Smooth muscle cell of the brain vasculature (primary cell): ENCODE measurements around the gene ZMYND11.

ENCODE experiments used
- DNase-seq: peaks from one replicate; pipeline ENCODE4 v3.0.0-alpha.2; 2012; ENCODE audit warnings: low read depth, low spot score

ZMYND11 gene

DNA sequence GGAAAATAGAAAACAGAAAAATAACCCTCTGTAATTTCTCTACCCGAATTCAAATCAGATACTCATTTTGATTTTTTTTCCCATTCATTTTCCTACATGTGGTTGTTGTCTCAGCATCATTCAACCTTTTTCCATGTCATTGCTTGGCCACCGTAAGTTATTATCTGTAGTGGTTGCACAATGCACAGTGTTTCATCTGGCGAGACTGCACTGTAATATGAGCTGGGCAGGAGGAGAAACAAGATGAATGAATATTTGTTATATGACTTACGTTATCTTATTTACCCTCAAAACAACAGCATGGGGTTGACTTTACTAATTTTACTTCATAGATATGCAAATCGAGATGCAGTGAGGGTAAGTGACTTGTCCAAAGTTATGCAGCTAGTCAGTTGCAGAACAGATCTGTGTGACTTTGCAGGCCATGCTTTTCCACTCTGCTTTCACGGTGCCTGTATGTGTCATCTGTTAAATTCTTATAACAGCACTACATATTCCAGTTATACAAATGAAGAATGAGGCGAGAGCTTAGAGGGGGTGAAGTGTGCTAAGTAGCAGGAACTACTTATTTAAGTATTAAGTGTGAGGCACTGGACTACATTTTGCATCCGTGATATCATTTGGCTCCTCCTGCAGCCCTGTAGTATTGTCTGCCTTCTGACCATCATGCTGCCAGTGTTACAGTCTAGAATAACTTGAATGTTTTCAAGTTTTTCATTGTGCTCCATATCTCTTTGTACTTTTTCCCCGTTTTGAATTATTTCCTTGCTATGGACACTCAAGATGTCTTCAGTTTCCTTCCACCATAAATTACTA, 56.7 kb downstream of the ZMYND11 start:
- DNase-seq, result no peak

DNA sequence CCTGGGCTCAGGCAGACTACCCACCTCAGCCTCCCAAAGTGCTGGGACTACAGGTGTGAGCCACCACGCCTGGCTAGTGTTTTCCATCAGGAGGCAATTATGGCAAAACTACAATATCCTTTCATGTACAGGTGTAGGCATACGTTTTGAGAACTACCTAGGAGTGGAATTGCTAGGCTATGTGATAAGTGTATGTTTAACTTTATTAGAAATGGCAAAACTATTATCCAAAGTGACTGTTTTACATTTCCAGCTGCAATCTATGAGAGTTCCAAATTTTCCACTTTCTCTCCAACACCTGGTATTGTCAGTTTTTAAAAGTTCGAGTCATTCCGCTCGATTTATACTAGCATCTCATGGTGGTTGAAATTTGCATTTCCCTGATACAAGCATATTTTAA, 59.0 kb downstream of the ZMYND11 start:
- DNase-seq, result no peak

DNA sequence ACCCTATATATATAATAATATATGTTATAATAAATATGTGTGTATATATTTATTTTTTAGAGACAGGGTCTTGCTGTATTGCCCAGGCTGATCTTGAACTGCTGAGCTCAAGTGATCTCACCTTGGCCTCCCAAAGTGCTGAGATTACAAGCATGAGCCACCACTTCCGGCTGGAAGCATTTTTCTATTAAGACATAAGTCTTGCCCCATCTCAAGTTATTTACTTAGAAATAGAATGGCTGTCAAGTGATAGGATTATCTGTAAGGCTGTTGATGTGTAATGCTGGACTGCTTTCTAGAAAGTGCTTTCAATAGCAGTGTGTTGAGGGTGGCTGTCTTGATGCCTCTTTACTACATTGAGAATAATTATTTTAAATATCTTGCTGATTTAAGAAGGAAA, 65.2 kb downstream of the ZMYND11 start:
- DNase-seq, result no peak

DNA sequence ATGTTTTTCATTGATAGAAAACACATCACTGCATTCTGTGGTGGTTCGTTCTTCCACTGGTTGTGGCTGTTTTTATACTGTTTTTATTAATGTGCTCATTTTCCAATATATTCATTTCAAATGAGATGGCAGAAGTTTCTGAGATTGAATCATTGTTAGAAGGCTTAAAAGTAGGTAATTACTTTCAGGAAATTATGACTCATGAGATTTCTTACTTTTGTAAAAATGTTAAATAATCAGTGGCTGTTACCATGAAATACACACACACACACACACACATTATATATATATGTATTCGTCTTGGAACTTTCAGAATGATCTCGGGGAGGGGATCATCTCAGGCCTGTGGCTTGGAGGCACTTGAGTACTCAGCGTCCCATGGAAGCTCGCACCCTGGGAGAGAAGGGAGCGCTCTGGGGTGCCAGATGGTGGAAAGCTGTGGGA, 66.1 kb downstream of the ZMYND11 start:
- DNase-seq, result no peak

DNA sequence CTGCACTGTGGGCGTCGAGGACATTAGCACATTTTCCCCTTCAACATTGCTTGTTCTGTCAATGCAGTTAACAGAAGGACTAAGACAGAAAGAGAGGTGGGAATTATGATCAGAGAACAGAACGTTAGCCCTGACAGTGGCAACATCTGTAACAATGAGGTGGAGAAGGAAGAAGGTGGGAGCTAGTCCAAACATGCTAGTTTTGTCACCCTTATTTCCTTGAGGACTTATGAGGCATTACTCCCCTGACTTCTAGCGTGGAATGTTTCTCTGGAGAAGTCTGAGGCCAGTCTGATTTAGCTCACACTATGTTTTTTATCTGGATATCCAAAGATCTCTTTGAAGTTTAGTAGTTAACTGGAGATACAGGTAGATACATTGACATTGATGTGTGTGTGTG, 73.4 kb downstream of the ZMYND11 start:
- no peak for DNase-seq

DNA sequence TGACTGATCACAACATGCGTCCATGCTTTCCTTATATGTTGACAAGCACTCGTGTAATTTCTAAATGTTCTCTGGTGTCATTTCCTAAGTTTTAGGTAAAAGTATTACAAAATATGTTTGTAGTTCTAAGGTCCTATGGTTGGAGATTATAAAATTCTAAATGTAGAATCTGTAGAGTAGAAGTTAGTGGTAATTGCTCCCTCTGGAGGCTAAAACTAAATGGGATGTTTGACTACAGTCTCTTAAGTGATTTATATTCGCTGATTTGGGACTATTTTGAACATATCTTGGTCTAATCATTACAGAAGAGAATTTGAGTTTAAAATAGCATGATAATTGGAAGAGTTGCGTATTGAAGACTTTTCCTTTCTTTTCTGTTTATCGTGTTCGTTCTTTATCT, 74.1 kb downstream of the ZMYND11 start:
- no peak for DNase-seq

DNA sequence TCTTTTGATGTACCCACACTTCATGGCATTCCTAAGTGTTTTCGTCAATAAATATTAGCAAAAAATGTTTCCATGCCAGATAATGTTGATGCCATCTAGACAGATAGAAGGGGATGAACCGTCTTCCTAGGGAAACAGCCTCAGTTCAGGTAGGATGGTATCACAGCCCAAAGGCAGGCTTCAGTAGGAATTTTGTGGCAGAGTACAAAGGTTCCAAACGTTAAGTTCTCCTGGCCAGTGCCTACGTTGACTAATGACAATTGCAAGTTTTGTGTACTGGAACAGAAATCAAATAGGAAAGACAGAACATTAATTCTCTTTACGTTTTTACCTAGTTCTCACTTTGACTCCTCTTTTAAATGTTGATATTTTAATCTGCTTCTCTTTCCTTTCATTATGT, 75.0 kb downstream of the ZMYND11 start:
- DNase-seq, result no peak

DNA sequence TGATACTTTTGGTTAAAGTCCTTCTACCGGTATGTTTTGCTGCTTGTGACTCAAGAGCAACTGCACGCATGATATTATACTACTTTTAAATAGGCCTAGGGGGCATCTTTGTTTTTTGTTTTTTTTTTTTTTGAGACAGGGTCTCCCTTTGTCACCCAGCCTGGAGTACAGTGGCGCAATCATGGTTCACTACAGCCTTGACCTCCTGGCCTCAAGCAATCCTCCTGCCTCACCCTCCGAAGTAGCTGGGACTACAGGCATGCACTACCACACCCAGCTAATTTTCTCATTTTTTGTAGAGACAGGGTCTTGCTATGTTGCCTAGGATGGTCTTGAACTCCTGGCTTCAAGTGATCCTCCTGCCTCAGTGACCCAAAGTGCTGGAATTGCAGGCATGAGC, 80.2 kb downstream of the ZMYND11 start:
- no peak for DNase-seq

DNA sequence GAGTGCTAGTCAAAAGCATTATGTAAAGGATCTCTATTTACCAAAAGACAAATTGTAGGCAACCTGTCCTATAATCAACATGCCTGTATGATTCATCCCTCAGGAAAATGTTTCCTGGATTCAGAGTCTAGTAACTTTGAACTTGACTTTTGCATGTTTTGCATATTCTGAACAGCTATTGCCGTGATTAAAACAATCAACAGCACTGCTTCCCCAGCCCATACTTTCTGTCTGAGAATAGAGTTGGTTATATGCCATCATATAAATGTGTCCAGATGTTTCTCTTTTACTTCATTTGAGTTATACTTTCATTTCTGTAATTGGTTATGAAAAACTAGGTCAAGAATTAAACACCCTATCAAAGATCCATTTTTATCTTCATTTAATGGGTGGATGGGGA, 83.5 kb downstream of the ZMYND11 start:
- no peak for DNase-seq

DNA sequence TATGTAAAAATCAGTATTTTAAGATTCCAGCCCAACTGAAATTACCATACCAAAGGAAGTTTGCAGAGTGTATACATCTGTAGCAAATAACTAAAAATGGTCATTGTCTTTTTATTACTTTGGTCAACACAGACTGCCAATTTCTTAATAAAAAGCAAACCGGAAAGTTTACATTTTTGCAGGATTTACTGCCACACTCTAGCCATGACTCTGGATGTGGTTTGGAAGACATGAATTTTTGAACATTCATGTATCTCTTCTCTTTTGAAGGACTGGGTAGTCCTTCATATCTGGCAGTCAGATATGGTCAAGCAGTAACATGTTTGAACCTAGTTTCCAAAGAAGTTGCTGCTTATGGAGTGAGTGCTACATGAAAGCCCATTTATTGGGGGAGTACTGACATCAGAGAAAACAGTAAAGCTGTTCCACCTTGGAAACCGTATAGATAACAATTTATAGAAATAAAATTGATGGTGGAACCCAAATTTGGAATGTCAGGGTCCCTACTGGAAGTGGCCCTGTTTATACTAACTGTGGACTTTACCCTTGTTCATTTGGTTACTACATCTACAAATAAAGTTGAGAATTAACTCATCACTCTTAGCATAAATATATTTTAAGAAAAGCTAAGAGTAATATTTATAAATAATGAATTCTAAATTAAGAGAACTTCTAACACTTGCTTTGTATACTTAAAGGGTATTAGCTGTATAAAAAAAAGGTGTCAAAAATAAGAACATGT, 84.6 kb downstream of the ZMYND11 start:
- no peak for DNase-seq

DNA sequence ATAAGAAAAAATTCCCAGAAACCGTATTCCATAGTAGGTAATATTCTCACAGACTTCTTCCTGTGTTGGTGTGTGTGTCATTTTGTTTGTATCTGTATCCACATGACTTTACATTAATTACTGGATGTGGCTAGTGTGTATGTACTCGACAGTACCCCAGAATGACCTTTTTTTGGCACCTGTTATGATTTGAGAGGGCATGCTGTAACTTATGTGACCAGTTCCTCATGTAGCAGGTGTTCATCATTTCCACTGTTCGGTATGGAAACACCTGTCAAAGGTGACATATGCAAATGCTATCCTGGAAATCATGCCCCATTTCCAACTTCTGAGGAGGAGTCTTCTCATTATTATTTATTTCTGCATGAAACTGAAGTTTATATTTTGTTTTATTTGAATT, 89.3 kb downstream of the ZMYND11 start:
- no peak for DNase-seq

DNA sequence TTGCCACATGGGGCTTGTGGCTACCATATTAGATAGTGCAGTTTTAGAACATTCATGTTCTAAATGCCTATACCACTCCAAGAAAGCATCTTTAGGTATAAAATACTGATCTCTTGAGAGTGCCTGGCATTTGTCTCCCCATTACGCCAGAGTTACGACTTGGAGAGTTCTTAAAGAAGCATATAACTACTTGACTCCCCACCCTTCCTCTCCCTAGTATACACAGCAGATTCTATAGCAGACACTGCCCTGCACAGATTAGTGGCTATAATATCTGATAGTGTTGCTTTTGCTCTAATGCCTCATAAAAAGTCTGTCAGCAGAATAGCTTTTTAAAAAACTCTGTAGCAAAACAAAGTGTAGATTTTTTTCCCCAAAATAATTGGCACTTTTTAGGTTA, 90.8 kb downstream of the ZMYND11 start:
- no peak for DNase-seq

DNA sequence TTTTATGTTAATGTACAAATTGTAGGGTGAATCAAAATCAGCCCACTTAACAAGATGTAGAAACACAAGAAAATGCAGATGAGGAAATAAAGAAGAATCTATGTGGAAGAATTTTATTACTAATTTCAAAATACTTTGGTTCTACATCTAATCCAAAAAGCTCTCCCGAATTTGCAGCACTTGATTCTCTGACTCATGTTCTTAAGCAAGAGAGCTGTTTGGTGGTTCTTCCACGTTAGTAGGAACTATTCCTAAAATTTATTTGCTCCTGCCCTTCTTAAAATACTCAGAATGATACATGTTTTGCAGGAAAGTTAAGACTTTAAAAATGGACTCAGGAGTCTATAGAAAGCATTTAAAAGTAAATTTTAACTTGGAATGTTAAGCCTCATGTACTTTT, 91.8 kb downstream of the ZMYND11 start:
- DNase-seq, result no peak

DNA sequence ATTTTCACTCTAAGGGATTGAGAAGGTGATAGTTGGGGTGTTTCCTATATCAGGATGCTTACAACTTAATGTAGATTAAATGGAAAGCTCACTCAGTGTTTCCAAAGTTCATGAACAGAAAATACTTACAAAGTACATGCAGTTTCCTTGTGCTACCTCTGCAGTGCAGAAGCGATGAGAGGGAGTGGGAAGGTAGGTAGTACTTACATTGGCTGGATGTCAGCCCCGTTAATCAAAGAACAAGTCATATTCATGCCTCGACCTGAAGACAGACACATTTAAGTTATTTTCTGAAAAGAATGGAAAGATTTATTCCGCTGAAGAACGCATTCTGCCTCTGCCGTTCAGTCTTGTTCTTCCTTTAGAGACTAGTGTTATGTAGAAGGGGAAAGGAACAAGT, 93.1 kb downstream of the ZMYND11 start:
- no peak for DNase-seq

DNA sequence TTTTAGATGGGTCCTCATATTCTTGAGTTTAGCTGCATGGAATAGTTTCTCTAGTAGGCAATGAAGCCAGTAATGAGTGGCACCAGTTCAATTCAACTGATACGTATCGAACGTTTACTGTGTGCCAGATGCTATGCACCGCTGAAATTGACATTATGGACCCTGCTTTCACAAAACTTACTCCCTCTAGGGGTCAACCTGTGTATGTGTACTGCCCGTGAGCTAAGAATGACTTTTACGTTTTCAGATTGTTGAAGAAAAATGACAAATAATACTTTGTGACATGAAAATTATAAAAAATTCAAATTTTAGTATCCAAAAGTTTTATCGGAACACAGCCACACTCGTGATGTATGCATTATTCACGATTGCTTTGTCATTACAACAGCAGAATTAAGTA, 95.5 kb downstream of the ZMYND11 start:
- no peak for DNase-seq

DNA sequence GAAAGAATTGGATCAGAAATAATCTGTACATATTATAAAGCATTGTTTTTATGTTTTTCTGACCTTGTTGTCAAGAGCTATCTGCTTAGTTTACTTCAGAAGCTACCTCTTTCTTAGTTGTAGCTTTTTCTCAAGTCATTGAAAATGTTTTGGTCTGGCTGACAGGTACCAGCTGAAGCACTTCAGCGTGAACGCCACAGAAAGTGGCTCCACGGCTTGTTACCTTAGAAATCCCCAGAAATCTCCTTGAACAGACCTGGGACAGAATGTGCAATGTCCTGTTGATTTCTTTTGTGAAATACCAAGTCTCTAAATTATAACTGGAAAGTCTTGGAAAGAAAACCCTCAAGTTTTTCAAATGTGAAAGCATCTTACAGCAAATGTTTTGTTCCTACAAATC, 96.8 kb downstream of the ZMYND11 start:
- DNase-seq, result no peak

DNA sequence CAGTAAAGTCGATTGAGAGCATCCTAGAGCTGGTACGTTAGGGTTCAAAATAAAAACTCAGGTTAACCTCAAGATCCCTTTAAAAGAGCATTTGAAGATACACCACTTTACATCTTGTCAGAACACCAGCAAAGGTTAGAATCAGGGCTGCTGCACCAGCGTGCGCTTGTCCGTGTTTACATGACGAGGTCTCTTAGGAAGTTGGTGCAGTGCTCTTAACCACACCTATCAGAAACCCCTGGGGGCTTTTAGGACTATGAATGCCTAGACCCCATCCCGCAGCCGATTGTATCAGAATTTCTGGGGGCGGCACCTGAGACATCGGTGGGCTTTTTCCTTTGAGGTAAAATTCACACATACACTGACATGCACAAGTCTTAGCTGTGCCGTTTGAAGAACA, 97.6 kb downstream of the ZMYND11 start:
- DNase-seq, result no peak

DNA sequence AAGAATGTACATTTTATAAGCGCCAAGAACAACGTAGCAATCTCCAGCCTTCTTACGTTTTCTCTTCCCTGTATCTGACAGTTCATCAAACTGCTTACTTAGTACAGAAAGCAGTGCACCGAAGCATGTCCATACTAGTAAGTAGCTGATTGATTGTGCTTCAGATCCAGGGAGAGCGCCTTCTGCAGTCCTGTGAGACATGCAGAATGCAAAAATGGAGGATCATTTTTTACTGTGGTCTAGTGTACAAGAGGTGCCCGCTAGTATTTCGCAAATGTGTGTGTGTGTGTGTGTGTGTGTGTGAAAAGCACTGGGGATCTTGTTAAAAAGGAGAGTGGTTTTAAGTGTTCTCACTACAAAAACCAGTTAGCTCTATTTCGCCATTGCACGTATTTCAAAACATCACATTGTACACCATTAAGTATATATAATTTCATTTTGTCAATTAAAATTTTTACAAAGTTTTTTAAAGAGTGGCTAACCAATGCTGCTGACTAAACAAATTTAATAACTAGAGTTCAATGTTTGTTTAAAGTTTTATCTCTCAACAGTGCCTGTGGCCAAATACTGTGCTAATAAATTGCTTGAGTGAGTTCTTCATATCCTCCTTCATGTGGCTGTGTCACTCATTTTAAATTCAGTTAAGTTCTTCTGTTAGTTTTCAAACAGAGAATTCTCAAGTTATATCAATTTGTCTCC, 99.6 kb downstream of the ZMYND11 start:
- no peak for DNase-seq

DNA sequence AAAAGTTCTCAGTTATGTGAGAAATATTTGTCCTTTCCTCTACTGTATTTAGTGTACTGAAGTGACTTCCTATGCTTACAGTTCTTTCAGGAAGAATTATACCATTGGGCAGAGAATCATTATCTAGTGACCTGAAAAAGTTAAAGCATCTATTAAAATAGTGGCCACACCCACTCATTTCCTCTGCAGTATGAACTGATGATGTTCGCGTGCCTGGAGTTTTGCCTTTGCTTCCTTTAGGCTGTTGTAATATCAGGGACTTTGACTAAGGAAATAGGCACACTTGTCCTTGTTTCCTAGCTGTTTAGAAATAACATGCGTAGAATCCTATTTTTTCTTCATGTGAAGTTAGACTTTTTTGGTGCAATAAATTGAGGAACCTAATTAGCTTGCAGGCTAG, 100.7 kb downstream of the ZMYND11 start:
- DNase-seq, result no peak

DNA sequence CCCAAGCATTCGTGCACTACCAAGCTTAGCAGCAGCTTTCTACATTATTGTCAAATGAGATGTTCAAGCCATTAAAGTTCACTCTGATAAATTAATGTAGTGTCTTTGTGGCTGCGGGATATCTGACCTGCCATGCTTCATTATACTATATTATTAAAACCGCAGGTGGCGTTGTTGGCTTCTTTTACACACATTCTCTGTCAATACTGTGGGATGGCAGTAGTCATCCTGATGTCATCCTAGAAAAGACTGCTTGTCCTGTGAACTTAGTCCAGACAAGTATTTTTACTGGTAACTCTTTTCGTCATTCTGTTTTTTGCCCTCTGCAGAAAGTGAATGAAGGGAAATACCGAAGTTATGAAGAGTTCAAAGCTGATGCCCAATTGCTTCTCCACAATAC, 103.9 kb downstream of the ZMYND11 start:
- no peak for DNase-seq

DNA sequence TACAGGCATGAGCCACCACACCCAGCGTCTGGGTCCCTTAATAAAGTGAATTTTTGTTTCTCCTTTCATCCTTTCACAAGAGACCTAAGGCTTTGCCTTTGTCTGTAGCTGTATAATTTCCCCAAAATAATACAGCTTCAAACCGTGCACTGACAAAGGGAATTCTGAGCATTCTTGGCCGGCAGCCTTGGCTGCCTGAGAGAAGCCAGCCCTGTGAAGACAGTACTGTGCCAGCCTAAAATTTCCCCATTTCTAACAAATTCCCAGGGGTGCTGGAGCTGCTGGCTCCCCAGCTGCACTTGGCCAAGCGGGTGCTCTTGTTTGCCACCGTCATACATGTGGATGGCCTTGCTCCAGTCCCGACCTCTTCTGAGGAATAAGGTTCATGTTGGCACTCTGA, 106.2 kb downstream of the ZMYND11 start:
- DNase-seq, result no peak

DNA sequence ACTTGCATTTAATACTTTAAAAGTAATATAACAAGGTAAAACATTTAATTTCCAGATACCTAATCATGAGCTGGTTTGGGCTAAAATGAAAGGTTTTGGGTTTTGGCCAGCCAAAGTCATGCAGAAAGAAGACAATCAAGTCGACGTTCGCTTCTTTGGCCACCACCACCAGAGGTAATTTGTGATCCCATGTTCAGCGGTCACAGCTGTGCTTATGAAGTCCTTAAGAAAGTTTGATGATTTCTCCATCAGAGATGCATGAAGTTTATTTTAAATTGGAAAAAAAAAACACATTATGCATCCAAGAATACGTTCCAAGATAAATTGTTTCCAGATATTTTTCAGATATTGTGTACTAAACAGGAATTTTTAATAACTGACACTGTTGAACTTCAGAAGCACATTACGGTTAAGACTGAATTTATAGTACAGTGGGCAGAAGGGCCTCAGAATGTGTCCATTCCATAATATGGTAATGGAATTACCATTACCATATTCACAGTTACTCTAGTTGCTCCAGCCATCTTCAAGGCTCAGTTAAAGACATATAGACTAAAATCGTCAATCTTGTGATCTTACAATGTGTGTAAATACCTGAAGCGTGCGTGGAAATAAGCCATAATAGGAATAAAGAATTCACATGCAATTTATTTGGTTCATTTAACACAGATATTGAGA, 106.8 kb downstream of the ZMYND11 start:
- DNase-seq, result no peak
